HL-60 (cell line): Measurements from ENCODE around the gene ITPK1.

Experiments
- CTCF ChIP-seq: IDR thresholded peaks from one replicate; pipeline ENCODE4 v1.5.1; 2011; ENCODE audit warnings: low read length, control low read depth, inconsistent platforms; ENCODE audit not compliant: insufficient read depth
- GABPA ChIP-seq: IDR thresholded peaks from 2 replicates; pipeline ENCODE4 v1.6.1; 2012; ENCODE audit warnings: low read depth
- POLR2AphosphoS5 ChIP-seq: IDR thresholded peaks from 2 replicates; pipeline ENCODE4 v1.6.1; 2012; ENCODE audit warnings: low read depth
- REST ChIP-seq: IDR thresholded peaks from 2 replicates; pipeline ENCODE4 v1.6.1; 2012; ENCODE audit warnings: low read depth; ENCODE audit not compliant: insufficient replicate concordance

GRCh38 chr14:93150227-93151208 lies 34.8 kb upstream of the ITPK1 start:
- no peak for TF ChIP-seq CTCF
- TF ChIP-seq GABPA: no peak
- TF ChIP-seq REST: no peak
- no peak for TF ChIP-seq POLR2AphosphoS5
